ENCODE data around the gene PCDHA3. TPM values are rescaled to one million over a fixed set of nuclear protein-coding genes. Genes with fewer than 3 reads are reported as not detected.
"Not testable (repeated sequence)": the region's sequence is repeated elsewhere in the genome, so short reads cannot be mapped to it uniquely, and the experiment has no call there.

PCDHA3 gene
- not detected for total RNA-seq

DNA sequence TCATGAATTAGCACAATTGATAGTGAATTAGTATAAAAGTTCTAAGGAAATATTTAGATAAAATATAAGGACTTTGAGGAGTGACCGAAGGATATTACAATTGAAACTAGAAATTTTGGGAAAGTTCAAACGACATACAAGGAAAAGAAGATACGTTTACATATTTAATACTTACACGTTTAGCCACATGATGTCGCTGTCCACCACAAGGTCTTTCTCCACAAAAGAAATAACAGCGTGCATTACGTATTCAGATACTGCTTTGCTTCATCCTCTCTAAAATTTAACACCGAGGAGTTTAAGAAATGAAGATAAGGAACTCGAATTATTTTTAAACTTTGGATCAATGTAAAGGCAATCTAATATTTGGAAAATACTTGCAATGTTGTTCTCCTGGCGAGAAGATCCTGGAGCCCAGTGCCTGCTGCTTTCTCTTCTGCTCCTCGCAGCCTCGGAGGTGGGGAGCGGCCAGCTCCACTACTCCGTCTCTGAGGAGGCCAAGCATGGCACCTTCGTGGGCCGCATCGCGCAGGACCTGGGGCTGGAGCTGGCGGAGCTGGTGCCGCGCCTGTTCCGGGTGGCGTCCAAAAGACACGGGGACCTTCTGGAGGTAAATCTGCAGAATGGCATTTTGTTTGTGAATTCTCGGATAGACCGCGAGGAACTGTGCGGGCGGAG lies at the start of gene PCDHA3:
TSS of gene PCDHA3 (plus strand) at position 242 of the 678 bp plus-strand sequence.
- no peak within 1 kb of the TSS for H3K27ac Mint-ChIP-seq
- H3K36me3 Mint-ChIP-seq: peaks cover 20% of the 10 kb centered on the region
- no peak within 1 kb of the TSS for H3K4me3 Mint-ChIP-seq
- peaks cover 37% of the 10 kb centered on the region for H3K27me3 Mint-ChIP-seq
- H3K4me1 Mint-ChIP-seq: no peaks in the 10 kb centered on the region
- no peak for DNase-seq
- H3K9me3 Mint-ChIP-seq: peaks cover 28% of the 10 kb centered on the region

DNA sequence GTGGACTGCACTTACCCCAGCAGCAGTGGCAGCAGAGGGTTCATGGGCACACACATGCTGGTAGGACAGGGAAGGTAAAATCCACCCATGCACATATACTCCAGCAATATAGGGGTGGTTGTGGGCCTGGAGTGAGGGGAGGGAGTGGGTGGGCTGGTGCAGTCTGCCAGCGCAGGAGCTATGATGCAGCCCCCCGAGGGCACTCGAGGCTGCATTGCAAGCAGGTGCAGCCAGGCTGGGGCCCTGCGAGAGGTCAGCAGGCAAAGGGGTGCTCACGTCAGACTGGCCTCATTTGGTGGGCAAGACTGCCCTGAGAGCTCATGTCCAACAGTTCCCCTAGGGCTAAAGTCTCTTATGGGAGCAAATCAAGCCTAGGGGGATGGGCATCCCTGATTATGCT lies 47.3 kb upstream of the PCDHA3 start:
- Mint-ChIP-seq H3K4me1 (no peaks in the 10 kb centered on the region), H3K27me3 (no peaks in the 10 kb centered on the region), H3K4me3 (no peak overlapping the region), H3K9me3 (peaks cover 77% of the 10 kb centered on the region), H3K27ac (no peak overlapping the region), H3K36me3 (peaks cover 9% of the 10 kb centered on the region)
- no peak for DNase-seq

- Mint-ChIP-seq H3K36me3 (peaks cover 15% of the 10 kb centered on the region), H3K4me3 (no peak overlapping the region), H3K27ac (no peak overlapping the region), H3K9me3 (peaks cover 57% of the 10 kb centered on the region), H3K4me1 (no peaks in the 10 kb centered on the region), H3K27me3 (no peaks in the 10 kb centered on the region)
- DNase-seq: no peak
Observed at GRCh38 chr5:140764177-140764973, 36.5 kb upstream of the PCDHA3 start.

- H3K4me3 Mint-ChIP-seq: no peak overlapping the region
Observed at GRCh38 chr5:140767444-140767843, 33.4 kb upstream of the PCDHA3 start.

GRCh38 chr5:140780512-140780911 lies 20.3 kb upstream of the PCDHA3 start:
- H3K4me3 Mint-ChIP-seq: no peak overlapping the region
- H3K9me3 Mint-ChIP-seq: peaks cover 60% of the 10 kb centered on the region
- H3K4me1 Mint-ChIP-seq: no peaks in the 10 kb centered on the region
- DNase-seq: no peak
- peaks cover 3% of the 10 kb centered on the region for H3K27me3 Mint-ChIP-seq
- H3K36me3 Mint-ChIP-seq: peaks cover 10% of the 10 kb centered on the region
- H3K27ac Mint-ChIP-seq: no peak overlapping the region

More at GRCh38 chr5:140767444-140767843, 33.4 kb upstream of the PCDHA3 start:
- peaks cover 7% of the 10 kb centered on the region for H3K36me3 Mint-ChIP-seq
- DNase-seq: no peak
- H3K4me1 Mint-ChIP-seq: no peaks in the 10 kb centered on the region
- H3K27me3 Mint-ChIP-seq: no peaks in the 10 kb centered on the region
- H3K27ac Mint-ChIP-seq: no peak overlapping the region
- peaks cover 56% of the 10 kb centered on the region for H3K9me3 Mint-ChIP-seq

DNA sequence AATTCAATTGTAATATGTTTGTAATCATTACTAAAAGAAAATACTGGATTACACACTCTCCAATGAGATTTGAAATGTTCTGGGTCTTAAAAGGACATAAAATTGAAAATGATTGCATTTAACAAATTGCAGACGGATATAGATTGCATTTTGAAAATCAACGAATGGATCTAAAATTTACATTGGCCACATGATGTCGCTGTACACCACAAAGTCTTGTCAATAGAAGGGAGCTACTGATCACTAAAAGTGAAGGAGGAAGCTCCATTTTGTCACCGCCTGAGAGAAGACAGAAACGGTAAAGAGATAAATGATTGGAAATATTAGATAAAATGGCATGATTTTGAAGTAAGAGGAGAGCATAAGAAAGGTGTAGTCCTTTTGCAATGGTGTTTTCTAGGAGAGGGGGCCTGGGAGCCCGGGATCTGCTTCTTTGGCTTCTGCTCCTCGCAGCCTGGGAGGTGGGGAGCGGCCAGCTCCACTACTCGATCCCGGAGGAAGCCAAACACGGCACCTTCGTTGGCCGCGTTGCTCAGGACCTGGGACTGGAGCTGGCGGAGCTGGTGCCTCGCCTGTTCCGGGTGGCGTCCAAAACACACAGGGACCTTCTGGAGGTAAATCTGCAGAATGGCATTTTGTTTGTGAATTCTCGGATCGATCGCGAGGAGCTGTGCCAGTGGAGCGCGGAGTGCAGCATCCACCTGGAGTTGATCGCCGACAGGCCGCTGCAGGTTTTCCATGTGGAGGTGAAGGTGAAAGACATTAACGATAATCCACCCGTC lies 14.8 kb upstream of the PCDHA3 start, which contains the start of gene PCDHA1:
TSS of gene PCDHA1 (plus strand) at position 236 of the 782 bp plus-strand sequence.
- no peaks in the 10 kb centered on the region for H3K4me1 Mint-ChIP-seq
- no peak within 1 kb of the TSS for H3K4me3 Mint-ChIP-seq
- peaks cover 44% of the 10 kb centered on the region for H3K27me3 Mint-ChIP-seq
- no peak within 1 kb of the TSS for H3K27ac Mint-ChIP-seq
- DNase-seq: no peak
- peaks cover 19% of the 10 kb centered on the region for H3K36me3 Mint-ChIP-seq
- H3K9me3 Mint-ChIP-seq: peaks cover 45% of the 10 kb centered on the region

DNA sequence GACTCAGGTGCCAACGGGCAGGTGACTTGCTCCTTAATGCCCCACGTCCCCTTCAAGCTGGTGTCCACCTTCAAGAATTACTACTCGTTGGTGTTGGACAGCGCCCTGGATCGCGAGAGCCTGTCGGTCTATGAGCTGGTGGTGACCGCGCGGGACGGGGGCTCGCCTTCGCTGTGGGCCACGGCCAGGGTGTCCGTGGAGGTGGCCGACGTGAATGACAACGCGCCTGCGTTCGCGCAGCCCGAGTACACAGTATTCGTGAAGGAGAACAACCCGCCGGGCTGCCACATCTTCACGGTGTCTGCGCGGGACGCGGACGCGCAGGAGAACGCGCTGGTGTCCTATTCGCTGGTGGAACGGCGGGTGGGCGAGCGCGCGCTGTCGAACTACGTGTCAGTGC lies 13.4 kb upstream of the PCDHA3 start:
- DNase-seq, H3K4me1 Mint-ChIP-seq: not testable (repeated sequence)
- peaks cover 50% of the 10 kb centered on the region for H3K27me3 Mint-ChIP-seq

DNA sequence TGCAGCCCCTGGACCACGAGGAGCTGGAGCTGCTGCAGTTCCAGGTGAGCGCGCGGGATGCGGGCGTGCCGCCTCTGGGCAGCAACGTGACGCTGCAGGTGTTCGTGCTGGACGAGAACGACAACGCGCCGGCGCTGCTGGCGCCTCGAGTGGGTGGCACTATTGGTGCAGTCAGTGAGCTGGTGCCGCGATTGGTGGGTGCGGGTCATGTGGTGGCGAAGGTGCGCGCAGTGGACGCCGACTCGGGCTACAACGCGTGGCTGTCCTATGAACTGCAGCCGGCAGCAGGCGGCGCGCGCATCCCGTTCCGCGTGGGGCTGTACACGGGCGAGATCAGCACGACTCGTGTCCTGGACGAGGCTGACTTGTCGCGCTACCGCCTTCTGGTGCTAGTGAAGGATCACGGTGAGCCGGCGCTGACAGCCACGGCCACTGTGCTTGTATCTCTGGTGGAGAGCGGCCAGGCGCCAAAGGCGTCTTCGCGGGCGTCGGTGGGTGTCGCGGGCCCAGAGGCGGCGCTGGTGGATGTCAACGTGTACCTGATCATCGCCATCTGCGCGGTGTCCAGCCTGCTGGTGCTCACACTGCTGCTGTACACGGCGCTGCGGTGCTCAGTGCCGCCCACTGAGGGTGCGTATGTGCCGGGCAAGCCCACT lies 12.9 kb upstream of the PCDHA3 start:
- not testable (repeated sequence) for H3K4me1 Mint-ChIP-seq, DNase-seq, H3K27ac Mint-ChIP-seq, H3K4me3 Mint-ChIP-seq
- Mint-ChIP-seq H3K27me3 (peaks cover 53% of the 10 kb centered on the region), H3K36me3 (peaks cover 21% of the 10 kb centered on the region), H3K9me3 (peaks cover 45% of the 10 kb centered on the region)

More for the DNA sequence above, 13.4 kb upstream of the PCDHA3 start:
- not testable (repeated sequence) for H3K4me3 Mint-ChIP-seq, H3K27ac Mint-ChIP-seq
- peaks cover 47% of the 10 kb centered on the region for H3K9me3 Mint-ChIP-seq
- peaks cover 19% of the 10 kb centered on the region for H3K36me3 Mint-ChIP-seq

DNA sequence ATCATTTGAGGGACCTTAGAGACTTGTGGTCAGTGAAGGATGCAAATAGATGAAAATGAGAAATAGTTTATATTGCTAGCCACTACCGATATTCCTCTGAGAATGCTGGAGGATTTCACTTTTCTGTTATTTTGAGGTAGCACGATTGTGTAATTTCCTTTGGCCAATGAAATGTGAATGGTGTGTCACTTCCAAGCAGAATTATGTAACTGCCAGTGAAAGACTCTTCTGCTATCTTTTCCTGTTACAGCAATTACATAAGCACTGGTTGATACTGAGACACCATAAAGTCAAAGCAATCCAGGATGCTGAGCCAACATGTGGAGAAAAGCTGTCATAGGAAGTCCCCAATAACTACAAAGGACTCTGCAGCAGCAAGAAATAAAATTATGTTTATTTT lies 9.8 kb upstream of the PCDHA3 start:
- Mint-ChIP-seq H3K27me3 (peaks cover 72% of the 10 kb centered on the region), H3K27ac (no peak overlapping the region), H3K9me3 (peaks cover 40% of the 10 kb centered on the region), H3K36me3 (peaks cover 25% of the 10 kb centered on the region), H3K4me3 (no peak overlapping the region), H3K4me1 (no peaks in the 10 kb centered on the region)
- DNase-seq: no peak

GRCh38 chr5:140794595-140795258 lies 6.1 kb upstream of the PCDHA3 start, which contains the start of gene PCDHA2:
TSS of gene PCDHA2 (plus strand) at chr5:140794852.
- H3K27ac Mint-ChIP-seq: no peak within 1 kb of the TSS
- no peak for DNase-seq
- no peaks in the 10 kb centered on the region for H3K4me1 Mint-ChIP-seq
- H3K9me3 Mint-ChIP-seq: peaks cover 30% of the 10 kb centered on the region
- H3K36me3 Mint-ChIP-seq: peaks cover 15% of the 10 kb centered on the region
- peaks cover 44% of the 10 kb centered on the region for H3K27me3 Mint-ChIP-seq
- no peak within 1 kb of the TSS for H3K4me3 Mint-ChIP-seq

DNA sequence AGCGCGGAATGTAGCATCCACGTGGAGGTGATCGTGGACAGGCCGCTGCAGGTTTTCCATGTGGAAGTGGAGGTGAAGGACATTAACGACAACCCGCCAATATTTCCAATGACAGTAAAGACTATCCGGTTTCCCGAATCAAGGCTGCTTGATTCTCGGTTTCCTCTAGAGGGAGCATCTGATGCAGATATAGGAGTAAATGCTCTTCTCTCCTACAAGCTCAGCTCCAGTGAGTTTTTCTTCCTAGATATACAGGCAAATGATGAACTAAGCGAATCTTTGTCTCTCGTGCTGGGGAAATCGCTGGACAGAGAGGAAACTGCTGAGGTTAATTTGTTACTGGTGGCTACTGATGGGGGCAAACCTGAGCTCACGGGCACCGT lies 5.6 kb upstream of the PCDHA3 start:
- peaks cover 31% of the 10 kb centered on the region for H3K9me3 Mint-ChIP-seq
- H3K27ac Mint-ChIP-seq: no peak overlapping the region
- peaks cover 48% of the 10 kb centered on the region for H3K27me3 Mint-ChIP-seq
- H3K4me3 Mint-ChIP-seq: no peak overlapping the region
- DNase-seq: no peak
- no peaks in the 10 kb centered on the region for H3K4me1 Mint-ChIP-seq
- peaks cover 18% of the 10 kb centered on the region for H3K36me3 Mint-ChIP-seq

- not testable (repeated sequence) for H3K27ac Mint-ChIP-seq, H3K4me3 Mint-ChIP-seq, DNase-seq, H3K4me1 Mint-ChIP-seq
- peaks cover 29% of the 10 kb centered on the region for H3K9me3 Mint-ChIP-seq
- H3K27me3 Mint-ChIP-seq: peaks cover 50% of the 10 kb centered on the region
- peaks cover 21% of the 10 kb centered on the region for H3K36me3 Mint-ChIP-seq
Observed at GRCh38 chr5:140796072-140796717, 4.7 kb upstream of the PCDHA3 start.

DNA sequence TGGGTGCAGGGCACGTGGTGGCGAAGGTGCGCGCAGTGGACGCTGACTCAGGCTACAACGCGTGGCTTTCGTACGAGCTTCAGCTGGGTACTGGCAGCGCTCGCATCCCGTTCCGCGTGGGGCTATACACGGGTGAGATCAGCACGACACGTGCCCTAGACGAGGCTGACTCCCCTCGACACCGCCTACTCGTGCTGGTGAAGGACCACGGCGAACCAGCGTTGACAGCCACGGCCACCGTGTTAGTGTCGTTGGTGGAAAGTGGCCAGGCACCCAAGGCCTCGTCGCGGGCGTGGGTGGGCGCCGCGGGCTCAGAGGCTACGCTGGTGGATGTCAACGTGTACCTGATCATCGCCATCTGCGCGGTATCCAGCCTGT lies 4.2 kb upstream of the PCDHA3 start:
- H3K36me3 Mint-ChIP-seq: peaks cover 24% of the 10 kb centered on the region
- H3K9me3 Mint-ChIP-seq: peaks cover 28% of the 10 kb centered on the region
- no peak for DNase-seq
- H3K27me3 Mint-ChIP-seq: peaks cover 50% of the 10 kb centered on the region
- H3K4me3 Mint-ChIP-seq: no peak overlapping the region
- H3K27ac Mint-ChIP-seq: no peak overlapping the region
- no peaks in the 10 kb centered on the region for H3K4me1 Mint-ChIP-seq

DNA sequence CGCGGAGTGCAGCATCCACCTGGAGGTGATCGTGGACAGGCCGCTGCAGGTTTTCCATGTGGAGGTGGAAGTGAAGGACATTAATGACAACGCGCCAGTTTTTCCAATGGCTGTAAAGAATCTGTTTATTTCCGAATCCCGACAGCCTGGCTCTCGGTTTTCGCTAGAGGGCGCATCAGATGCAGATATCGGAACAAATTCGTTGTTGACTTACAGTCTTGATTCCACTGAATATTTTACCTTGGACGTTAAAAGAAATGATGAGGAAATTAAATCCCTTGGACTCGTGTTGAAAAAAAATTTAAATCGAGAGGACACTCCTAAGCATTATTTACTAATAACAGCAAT lies 611 bp downstream of the PCDHA3 start:
- H3K4me1 Mint-ChIP-seq: no peaks in the 10 kb centered on the region
- peaks cover 42% of the 10 kb centered on the region for H3K27me3 Mint-ChIP-seq
- H3K36me3 Mint-ChIP-seq: peaks cover 20% of the 10 kb centered on the region
- H3K9me3 Mint-ChIP-seq: peaks cover 28% of the 10 kb centered on the region
- H3K27ac Mint-ChIP-seq: no peak overlapping the region
- no peak for DNase-seq
- H3K4me3 Mint-ChIP-seq: no peak overlapping the region

Data from activated naive CD8-positive, alpha-beta T cell treated with anti-CD3 and anti-CD28 coated beads for 36 hours (primary cell).